Large intestine (tissue), 3 donors: ENCODE data around the gene CPEB4. TPM values are rescaled to one million over a fixed set of nuclear protein-coding genes. Genes with fewer than 3 reads are reported as not detected.
A peak's percentile ranks its signal among the peaks of the same experiment; 100 is the strongest.

Source experiments
- DNase-seq, 2 donors: peaks; one replicate each; pipeline versions ENCODE4 v3.0.0 to v3.0.0-alpha.2; 2013
- H3K27ac ChIP-seq: one replicate; pipeline ENCODE4 v1.5.1; 2013; ENCODE audit warnings: low read length
- H3K27me3 ChIP-seq: 2 replicates; pipeline ENCODE4 v1.6.1; 2013; ENCODE audit warnings: low read length; ENCODE audit not compliant: control insufficient read depth, insufficient read depth
- H3K36me3 ChIP-seq: 2 replicates; pipeline ENCODE4 v1.6.1; 2013; ENCODE audit warnings: low read length; ENCODE audit not compliant: control insufficient read depth, insufficient read depth
- H3K4me1 ChIP-seq: one replicate; pipeline ENCODE4 v1.6.1; 2013; ENCODE audit warnings: low read length; ENCODE audit not compliant: control insufficient read depth, insufficient read depth
- H3K4me3 ChIP-seq: one replicate; pipeline ENCODE4 v1.5.1; 2013; ENCODE audit warnings: low read length
- H3K9me3 ChIP-seq: one replicate; pipeline ENCODE4 v1.6.1; 2013; ENCODE audit warnings: mild to moderate bottlenecking, low read depth, low read length, moderate library complexity; ENCODE audit not compliant: control insufficient read depth
- WGBS: methylation state at CpG from one replicate; pipeline ENCODE4 v1.1.5; 2013; ENCODE audit warnings: low lambda C conversion rate; ENCODE audit not compliant: insufficient coverage; 5-methylcytosine and 5-hydroxymethylcytosine counted together
- polyA plus RNA-seq: library from polyadenylated mRNA; unstranded; fragments of 120-200 nt; gene quantifications from one replicate; pipeline ENCODE4 v1.2.1, GENCODE V29; 2013

The CPEB4 gene
- polyA plus RNA-seq, 1 donor: 46.6 TPM

- Histone ChIP-seq H3K27me3 (no peaks in the 10 kb centered on the region), H3K4me3 (no peak overlapping the region), H3K9me3 (no peaks in the 10 kb centered on the region), H3K4me1 (peaks cover 2% of the 10 kb centered on the region), H3K36me3 (peaks cover 3% of the 10 kb centered on the region), H3K27ac (no peak overlapping the region)
- DNase-seq: no peak
- WGBS: no CpG with 5 or more reads among the region's 1 CpG
Observed at GRCh38 chr5:173964506-173964905, 76.4 kb downstream of the CPEB4 start.

- peaks cover 3% of the 10 kb centered on the region for H3K9me3 ChIP-seq
- no peak for DNase-seq
- H3K27me3 ChIP-seq: no peaks in the 10 kb centered on the region
- WGBS: no CpG with 5 or more reads among the region's 4 CpGs
- H3K4me3 ChIP-seq: no peak overlapping the region
- no peak overlapping the region for H3K27ac ChIP-seq
- H3K4me1 ChIP-seq: peaks cover 9% of the 10 kb centered on the region
- H3K36me3 ChIP-seq: no peaks in the 10 kb centered on the region
Observed at GRCh38 chr5:173967241-173967640, 79.1 kb downstream of the CPEB4 start.

- H3K27ac ChIP-seq: no peak overlapping the region
- no peaks in the 10 kb centered on the region for H3K27me3 ChIP-seq
- H3K4me1 ChIP-seq: peaks cover 13% of the 10 kb centered on the region
- no peak for DNase-seq
- no peaks in the 10 kb centered on the region for H3K36me3 ChIP-seq
- peaks cover 3% of the 10 kb centered on the region for H3K9me3 ChIP-seq
- H3K4me3 ChIP-seq: no peak overlapping the region
- no CpG with 5 or more reads among the region's 9 CpGs for WGBS
Observed at GRCh38 chr5:173968154-173968797, 80.1 kb downstream of the CPEB4 start.

GRCh38 chr5:173969167-173970049 is 81.3 kb downstream of the CPEB4 start:
- peak in 1 of 2 donors; percentile 55 for DNase-seq
- Histone ChIP-seq H3K36me3 (no peaks in the 10 kb centered on the region), H3K9me3 (peaks cover 3% of the 10 kb centered on the region), H3K27ac (no peak overlapping the region), H3K27me3 (no peaks in the 10 kb centered on the region), H3K4me1 (peaks cover 20% of the 10 kb centered on the region), H3K4me3 (no peak overlapping the region)
- WGBS: no CpG with 5 or more reads among the region's 12 CpGs

GRCh38 chr5:173970878-173971650 is 82.9 kb downstream of the CPEB4 start:
- WGBS: 80% methylated on average over 3 of the region's 18 CpGs
- no peak overlapping the region for H3K27ac ChIP-seq
- peaks cover 3% of the 10 kb centered on the region for H3K9me3 ChIP-seq
- peaks cover 21% of the 10 kb centered on the region for H3K4me1 ChIP-seq
- no peaks in the 10 kb centered on the region for H3K27me3 ChIP-seq
- no peak overlapping the region for H3K4me3 ChIP-seq
- H3K36me3 ChIP-seq: no peaks in the 10 kb centered on the region
- DNase-seq: no peak

- peaks cover 3% of the 10 kb centered on the region for H3K9me3 ChIP-seq
- peaks cover 21% of the 10 kb centered on the region for H3K4me1 ChIP-seq
- DNase-seq: no peak
- no peaks in the 10 kb centered on the region for H3K27me3 ChIP-seq
- no peak overlapping the region for H3K27ac ChIP-seq
- WGBS: 100% methylated on average over 5 of the region's 5 CpGs
- H3K4me3 ChIP-seq: no peak overlapping the region
- no peaks in the 10 kb centered on the region for H3K36me3 ChIP-seq
Observed at GRCh38 chr5:173971681-173972345, 83.7 kb downstream of the CPEB4 start.

- Histone ChIP-seq H3K9me3 (peaks cover 3% of the 10 kb centered on the region), H3K27ac (no peak overlapping the region), H3K36me3 (no peaks in the 10 kb centered on the region), H3K4me1 (peaks cover 21% of the 10 kb centered on the region), H3K27me3 (no peaks in the 10 kb centered on the region), H3K4me3 (peak overlapping the region; percentile 54)
- DNase-seq: no peak
- WGBS: no CpG with 5 or more reads among the region's 6 CpGs
Observed at GRCh38 chr5:173972607-173972924, 84.4 kb downstream of the CPEB4 start.

GRCh38 chr5:173972925-173973615 is 84.9 kb downstream of the CPEB4 start:
- Histone ChIP-seq H3K9me3 (peaks cover 3% of the 10 kb centered on the region), H3K36me3 (no peaks in the 10 kb centered on the region), H3K27me3 (no peaks in the 10 kb centered on the region), H3K4me3 (peak overlapping the region; percentile 54), H3K4me1 (peaks cover 21% of the 10 kb centered on the region), H3K27ac (peak overlapping the region; percentile 88)
- no CpG with 5 or more reads among the region's 30 CpGs for WGBS
- peak; percentile 84 to 91 for DNase-seq

- Histone ChIP-seq H3K27me3 (no peaks in the 10 kb centered on the region), H3K27ac (peak overlapping the region; percentile 88), H3K36me3 (no peaks in the 10 kb centered on the region), H3K4me1 (peaks cover 21% of the 10 kb centered on the region), H3K4me3 (peak overlapping the region; percentile 54), H3K9me3 (peaks cover 3% of the 10 kb centered on the region)
- WGBS: no CpG with 5 or more reads among the region's 13 CpGs
- DNase-seq: peak; percentile 82 to 90
Observed at GRCh38 chr5:173973616-173973969, 85.4 kb downstream of the CPEB4 start.
